Neural progenitor cell (in vitro differentiated cells): Measurements from ENCODE around the gene KRT20.

Experiments
- CTCF ChIP-seq: fragments of 200-600 bp; sonication (generic); IDR thresholded peaks from 2 replicates; pipeline ENCODE4 v1.5.1; 2017; ENCODE audit warnings: antibody characterized with exemption, mild to moderate bottlenecking
- EZH2 ChIP-seq: fragments of 200-600 bp; sonication (generic); IDR thresholded peaks from 2 replicates; pipeline ENCODE4 v1.6.1; 2017; ENCODE audit warnings: antibody characterized with exemption, mild to moderate bottlenecking, moderate library complexity

- TF ChIP-seq CTCF (no peak), EZH2 (no peak)
Observed at GRCh38 chr17:40906613-40907012, 21.6 kb upstream of the KRT20 start.
